ENCODE measurements around the gene LRRC49. TPM values are rescaled to one million over a fixed set of nuclear protein-coding genes. Genes with fewer than 3 reads are reported as not detected.
"Not testable (repeated sequence)": the region's sequence is repeated elsewhere in the genome, so short reads cannot be mapped to it uniquely, and the experiment has no call there.

LRRC49 gene, protein sequence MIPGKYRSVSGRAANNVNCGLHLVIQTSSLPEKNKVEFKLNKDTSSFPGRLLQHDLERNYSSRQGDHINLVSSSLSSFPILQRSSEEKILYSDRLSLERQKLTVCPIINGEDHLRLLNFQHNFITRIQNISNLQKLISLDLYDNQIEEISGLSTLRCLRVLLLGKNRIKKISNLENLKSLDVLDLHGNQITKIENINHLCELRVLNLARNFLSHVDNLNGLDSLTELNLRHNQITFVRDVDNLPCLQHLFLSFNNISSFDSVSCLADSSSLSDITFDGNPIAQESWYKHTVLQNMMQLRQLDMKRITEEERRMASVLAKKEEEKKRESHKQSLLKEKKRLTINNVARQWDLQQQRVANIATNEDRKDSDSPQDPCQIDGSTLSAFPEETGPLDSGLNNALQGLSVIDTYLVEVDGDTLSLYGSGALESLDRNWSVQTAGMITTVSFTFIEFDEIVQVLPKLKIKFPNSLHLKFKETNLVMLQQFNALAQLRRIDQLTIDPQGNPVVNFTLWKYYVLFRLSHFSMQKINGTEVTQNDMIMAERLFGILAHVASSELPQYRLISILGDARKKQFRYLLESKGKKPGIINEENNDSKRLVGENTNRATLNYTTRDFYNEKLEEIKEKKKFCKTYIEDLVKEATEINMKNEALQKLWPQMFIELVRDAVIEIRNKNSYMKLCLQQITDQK
- not detected for polyA plus RNA-seq (2012; ENCODE audit: insufficient read depth, insufficient read length)

DNA sequence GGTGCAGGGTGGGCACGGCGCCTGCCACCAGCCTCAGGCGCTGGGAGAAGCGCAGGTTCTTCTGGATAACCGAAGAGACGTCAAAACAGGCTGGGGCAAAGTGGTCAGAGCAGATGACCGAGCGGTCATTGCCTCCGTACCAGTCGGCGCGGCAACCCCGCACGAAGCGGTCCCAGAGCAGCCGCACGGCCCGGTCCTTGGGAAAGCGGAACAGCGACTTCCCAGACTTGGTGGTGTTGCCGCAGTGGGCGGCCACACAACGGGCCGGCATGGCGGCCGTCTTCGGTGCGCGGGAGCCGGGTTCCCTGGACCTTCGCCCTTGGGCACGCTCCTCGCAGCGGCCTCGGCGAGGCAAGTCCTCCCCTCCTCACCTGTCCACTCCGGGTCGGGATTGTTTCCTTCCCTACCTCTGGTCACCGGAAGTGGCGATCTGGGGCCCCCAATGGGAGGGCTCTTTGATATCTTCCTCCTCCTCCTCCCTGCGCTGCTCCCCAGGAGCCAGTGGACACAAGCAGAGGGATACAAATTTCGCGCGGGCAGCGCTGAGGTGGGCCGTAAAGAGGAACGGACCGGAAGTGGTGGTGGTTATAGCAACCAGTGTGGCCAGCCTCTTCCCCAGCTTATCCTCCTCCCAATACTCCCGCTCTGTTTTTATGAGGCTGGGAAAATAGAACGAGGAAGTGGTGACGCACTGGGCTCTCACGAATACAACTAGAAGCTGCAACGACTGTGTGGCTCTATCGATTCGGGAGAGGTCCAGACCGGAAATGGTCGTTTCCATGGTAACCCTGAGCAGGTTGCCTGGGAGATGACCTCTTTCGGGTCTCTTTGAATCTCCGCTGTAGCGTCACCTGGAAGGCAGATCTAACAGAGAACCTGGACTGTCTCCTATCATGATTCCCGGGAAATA lies at the start of gene LRRC49, which contains the start of gene THAP10:
Gene LRRC49, plus strand, starts transcription at position 825 of the 910 bp plus-strand sequence. Its CDS starts 69 bp downstream, at position 894.
Gene THAP10, minus strand, starts transcription at position 432 of the 910 bp plus-strand sequence. Its CDS starts 161 bp downstream, at position 271.
- no peak within 1 kb of the TSS for H3K4me3 ChIP-seq (ENCODE audit: low read length)
- DNase-seq (ENCODE audit: low read depth, low spot score) = no peak

DNA sequence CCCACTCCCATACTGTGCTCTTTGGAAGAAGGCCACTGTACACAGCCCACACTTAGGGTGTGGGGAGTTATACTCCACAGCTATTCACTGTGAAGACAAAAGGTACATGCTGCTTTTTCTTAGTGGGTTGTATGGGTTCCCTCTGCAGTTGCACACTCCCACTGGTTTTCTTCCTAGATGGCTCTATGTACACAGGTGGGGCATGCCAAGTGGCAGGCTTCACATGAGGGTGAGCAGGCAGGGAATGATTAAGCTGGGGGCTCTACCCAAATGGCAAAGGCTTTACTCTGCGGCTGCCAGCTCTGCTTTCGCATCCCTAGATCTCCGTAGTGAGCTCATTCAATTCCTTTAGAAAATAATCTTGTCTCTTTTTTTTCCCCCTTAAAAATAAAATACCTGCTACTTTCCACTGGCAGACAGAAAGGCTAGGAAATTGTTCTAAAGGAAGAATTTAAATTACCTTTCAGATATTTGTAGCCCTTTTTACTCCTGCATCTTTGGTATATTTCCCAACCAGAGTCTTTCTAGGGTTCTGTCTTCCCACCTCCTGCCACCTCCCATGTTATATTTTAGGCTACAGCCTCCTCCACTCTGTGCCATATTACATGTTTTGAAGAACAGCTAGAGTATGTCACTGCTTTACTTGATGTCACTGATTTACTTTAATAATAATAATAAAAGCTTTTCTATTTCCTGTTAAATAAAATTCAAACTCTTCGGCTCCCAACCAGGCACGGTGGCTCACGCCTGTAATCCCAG lies 46.8 kb upstream of the LRRC49 start:
- no peak overlapping the region for H3K4me3 ChIP-seq (ENCODE audit: low read length)
- DNase-seq (ENCODE audit: low read depth, low spot score) = no peak

DNA sequence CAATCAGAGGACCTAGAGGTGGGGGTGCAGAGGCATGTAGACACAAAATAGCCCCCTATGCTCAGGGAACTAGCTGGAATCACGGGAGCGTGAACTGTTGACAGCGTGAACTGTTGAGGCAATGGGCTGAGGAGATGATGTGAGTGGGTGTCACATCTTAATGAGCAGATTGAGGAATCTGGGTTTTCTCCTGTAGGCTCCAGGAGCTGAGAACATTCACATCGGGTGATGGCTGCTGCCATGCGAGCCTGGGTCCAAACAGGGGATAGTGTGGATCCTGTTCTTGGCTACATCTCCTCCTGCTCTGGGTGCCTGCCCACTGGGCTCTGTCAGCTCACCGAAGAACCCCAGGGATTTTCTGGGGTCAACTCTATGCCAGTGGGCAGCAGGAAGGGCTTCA lies 40.7 kb upstream of the LRRC49 start:
- no peak for DNase-seq (ENCODE audit: low read depth, low spot score)
- H3K4me3 ChIP-seq (ENCODE audit: low read length) = no peak overlapping the region

GRCh38 chr15:70852501-70853317 lies 39.9 kb upstream of the LRRC49 start:
- H3K4me3 ChIP-seq (ENCODE audit: low read length) = no peak overlapping the region
- DNase-seq (ENCODE audit: low read depth, low spot score) = no peak

GRCh38 chr15:70853318-70853972 lies 39.2 kb upstream of the LRRC49 start:
- no peak for DNase-seq (ENCODE audit: low read depth, low spot score)
- H3K4me3 ChIP-seq (ENCODE audit: low read length) = peak overlapping the region; percentile 48

- no peak for DNase-seq (ENCODE audit: low read depth, low spot score)
- peak within 1 kb of the TSS; percentile 54 for H3K4me3 ChIP-seq (ENCODE audit: low read length)
These were observed 38.5 kb upstream of the LRRC49 start, which contains the start of gene LARP6 for GRCh38 chr15:70853973-70854665. TSS of gene LARP6 (minus strand) at chr15:70854157. CDS start at chr15:70854088, 69 bp downstream.

GRCh38 chr15:70854666-70854976 lies 38.0 kb upstream of the LRRC49 start:
- H3K4me3 ChIP-seq (ENCODE audit: low read length) = peak overlapping the region; percentile 54
- DNase-seq (ENCODE audit: low read depth, low spot score) = no peak

DNA sequence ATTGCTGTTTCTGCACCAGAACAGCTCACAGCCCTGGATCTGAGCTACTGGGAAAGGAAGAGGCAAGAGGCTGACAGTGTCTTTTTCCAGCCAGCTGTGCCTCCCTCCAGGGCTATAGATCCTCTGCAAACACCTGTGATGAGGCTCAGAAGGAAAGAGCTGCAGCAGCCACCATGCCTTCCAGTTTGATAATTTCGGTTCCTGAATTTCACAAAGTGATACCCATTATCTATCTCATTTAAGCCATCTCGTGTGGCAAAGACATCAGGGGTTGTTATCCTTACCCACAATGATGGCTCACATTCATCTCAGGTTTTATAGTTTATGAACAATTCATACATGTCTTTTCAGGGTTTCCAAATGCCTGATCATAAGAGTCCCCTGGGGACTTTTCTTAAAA lies 36.9 kb upstream of the LRRC49 start:
- no peak for DNase-seq (ENCODE audit: low read depth, low spot score)

GRCh38 chr15:70856177-70856883 lies 36.3 kb upstream of the LRRC49 start:
- no peak overlapping the region for H3K4me3 ChIP-seq (ENCODE audit: low read length)
- DNase-seq (ENCODE audit: low read depth, low spot score) = no peak

More for the DNA sequence above, 36.9 kb upstream of the LRRC49 start:
- no peak overlapping the region for H3K4me3 ChIP-seq (ENCODE audit: low read length)

DNA sequence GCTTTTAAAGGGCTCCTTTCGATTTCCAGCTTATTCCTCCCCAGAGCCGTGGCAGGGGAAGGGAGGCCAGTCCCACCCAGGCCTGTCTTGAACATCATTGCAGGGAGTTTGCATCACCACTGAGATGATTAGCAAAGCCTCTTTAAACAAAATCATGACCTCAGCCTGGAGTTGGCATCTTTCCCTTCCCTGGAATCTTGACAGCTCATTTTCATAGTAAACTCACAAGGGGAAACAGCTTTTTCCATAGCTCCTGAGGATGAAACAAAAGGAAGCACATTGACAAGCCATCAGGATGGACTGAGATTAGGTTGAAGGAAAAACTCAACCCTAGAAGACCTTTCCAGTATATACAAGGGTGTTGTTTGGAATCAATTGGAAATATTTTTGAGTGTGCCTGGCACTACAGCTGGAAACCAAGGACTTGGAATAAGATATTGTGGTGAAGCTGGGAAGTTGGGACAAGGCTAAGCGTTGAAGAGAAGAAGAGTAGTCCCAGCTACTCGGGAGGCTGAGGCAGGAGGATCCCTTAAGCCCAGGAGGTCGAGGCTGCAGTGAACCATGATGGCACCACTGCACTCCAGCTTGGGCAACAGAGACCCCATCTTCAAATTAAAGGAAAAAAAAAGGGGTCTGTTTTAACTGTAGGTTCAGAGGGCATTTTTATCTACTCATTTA lies 35.6 kb upstream of the LRRC49 start:
- no peak overlapping the region for H3K4me3 ChIP-seq (ENCODE audit: low read length)
- no peak for DNase-seq (ENCODE audit: low read depth, low spot score)

DNA sequence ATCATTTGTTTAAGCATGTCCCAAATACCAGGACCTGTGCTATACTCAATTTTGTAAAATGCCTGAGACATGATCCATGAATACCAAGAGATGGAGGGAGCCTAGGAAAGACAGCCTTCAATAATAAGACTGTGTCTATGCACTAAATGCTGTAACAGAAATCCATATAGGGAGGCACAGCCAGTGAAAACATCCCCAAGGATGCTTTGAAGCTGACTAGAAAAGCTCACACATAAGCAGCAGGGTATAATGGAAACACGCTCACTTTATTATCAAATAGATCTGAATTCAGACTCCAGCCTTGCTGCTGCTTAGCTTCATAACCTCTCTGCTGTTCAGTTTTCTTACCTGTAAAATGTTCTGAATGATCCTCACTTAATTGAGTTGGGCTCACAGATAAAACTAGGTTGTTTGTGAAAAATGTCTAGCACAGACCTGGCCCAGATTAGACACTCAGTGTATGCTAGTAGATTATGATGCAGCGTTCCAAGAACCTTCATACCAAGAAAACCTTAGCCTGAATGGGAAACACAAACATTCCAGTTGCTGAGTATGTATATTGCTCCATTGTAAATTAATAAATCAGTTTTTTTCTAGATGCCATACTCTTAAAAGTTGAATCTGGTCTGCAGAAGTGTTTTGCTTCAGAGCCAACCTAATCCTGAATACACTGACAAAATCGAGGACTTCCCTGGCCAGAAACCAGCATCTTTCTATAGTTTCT lies 34.9 kb upstream of the LRRC49 start:
- no peak overlapping the region for H3K4me3 ChIP-seq (ENCODE audit: low read length)
- no peak for DNase-seq (ENCODE audit: low read depth, low spot score)

- not testable (repeated sequence) for H3K4me3 ChIP-seq (ENCODE audit: low read length); DNase-seq (ENCODE audit: low read depth, low spot score)
These were observed 33.9 kb upstream of the LRRC49 start for GRCh38 chr15:70858614-70859321.

- no peak for DNase-seq (ENCODE audit: low read depth, low spot score)
These were observed 33.2 kb upstream of the LRRC49 start for GRCh38 chr15:70859322-70859908.

GRCh38 chr15:70859998-70860397 lies 32.6 kb upstream of the LRRC49 start:
- H3K4me3 ChIP-seq (ENCODE audit: low read length) = no peak overlapping the region
- no peak for DNase-seq (ENCODE audit: low read depth, low spot score)

More at GRCh38 chr15:70859322-70859908, 33.2 kb upstream of the LRRC49 start:
- no peak overlapping the region for H3K4me3 ChIP-seq (ENCODE audit: low read length)

Measured in Jurkat, Clone E6-1 (cell line).